HG03565 (cell line): ENCODE measurements around the gene C1QTNF1.

Experiments
- ATAC-seq: cut with Tn5 transposase; IDR thresholded peaks from one replicate; pipeline ENCODE4 v1.9.1; 2021; ENCODE audit warnings: mild to moderate bottlenecking, moderate library complexity; ENCODE audit not compliant: unreplicated experiment

The C1QTNF1 gene

GRCh38 chr17:78992542-78993212 is 31.3 kb upstream of the C1QTNF1 start:
- ATAC-seq: no peak

- no peak for ATAC-seq
Measured at GRCh38 chr17:78993241-78993956, 30.6 kb upstream of the C1QTNF1 start.

GRCh38 chr17:78993981-78994671 is 29.8 kb upstream of the C1QTNF1 start:
- no peak for ATAC-seq

- no peak for ATAC-seq
Measured at GRCh38 chr17:78995022-78995760, 28.8 kb upstream of the C1QTNF1 start.

GRCh38 chr17:78995761-78996451 is 28.1 kb upstream of the C1QTNF1 start:
- no peak for ATAC-seq

GRCh38 chr17:78996781-78997201 is 27.2 kb upstream of the C1QTNF1 start:
- no peak for ATAC-seq

- no peak for ATAC-seq
Measured at GRCh38 chr17:78997231-78997741, 26.7 kb upstream of the C1QTNF1 start.

GRCh38 chr17:78997881-78998280 is 26.1 kb upstream of the C1QTNF1 start:
- ATAC-seq: no peak

- ATAC-seq: no peak
Measured at GRCh38 chr17:78998311-78999055, 25.5 kb upstream of the C1QTNF1 start.

- ATAC-seq: no peak
Measured at GRCh38 chr17:78999056-78999768, 24.8 kb upstream of the C1QTNF1 start.

GRCh38 chr17:78999947-79000395 is 24.0 kb upstream of the C1QTNF1 start:
- no peak for ATAC-seq

GRCh38 chr17:79000396-79001189 is 23.4 kb upstream of the C1QTNF1 start:
- ATAC-seq: no peak

- ATAC-seq: no peak
Measured at GRCh38 chr17:79001190-79002020, 22.6 kb upstream of the C1QTNF1 start.

GRCh38 chr17:79002291-79002690 is 21.7 kb upstream of the C1QTNF1 start:
- no peak for ATAC-seq

GRCh38 chr17:79002796-79003593 is 21.0 kb upstream of the C1QTNF1 start:
- ATAC-seq: no peak

- ATAC-seq: no peak
Measured at GRCh38 chr17:79003661-79004411, 20.1 kb upstream of the C1QTNF1 start.
